C4-2B (cell line): ENCODE data around the gene B4GALNT1.

Experiments used
- CTCF ChIP-seq: fragments of 450-650 bp; conservative IDR thresholded peaks from 2 replicates; pipeline ENCODE4 v1.5.1; 2017; ENCODE audit warnings: mild to moderate bottlenecking
- ZFX ChIP-seq: fragments of 450-650 bp; IDR thresholded peaks from 2 replicates; pipeline ENCODE4 v1.6.1; 2017

- TF ChIP-seq CTCF (no peak), ZFX (no peak)
Observed at GRCh38 chr12:57626111-57626920, 6.7 kb downstream of the B4GALNT1 start.
